Stimulated activated CD8-positive, alpha-beta memory T cell treated with anti-CD3 and anti-CD28 coated beads, Interleukin-12 subunit alpha, Interleukin-12 subunit beta, amount 100 ng/mL, for 24 hours (primary cell): ENCODE results near the gene RIMBP2.

Experiments
- DNase-seq: peaks from one replicate; pipeline ENCODE4 v3.0.0-alpha.2; 2020; ENCODE audit errors: extremely low read depth

RIMBP2 gene

GRCh38 chr12:130463818-130464670 lies 252.1 kb downstream of the RIMBP2 start:
- no peak for DNase-seq

DNA sequence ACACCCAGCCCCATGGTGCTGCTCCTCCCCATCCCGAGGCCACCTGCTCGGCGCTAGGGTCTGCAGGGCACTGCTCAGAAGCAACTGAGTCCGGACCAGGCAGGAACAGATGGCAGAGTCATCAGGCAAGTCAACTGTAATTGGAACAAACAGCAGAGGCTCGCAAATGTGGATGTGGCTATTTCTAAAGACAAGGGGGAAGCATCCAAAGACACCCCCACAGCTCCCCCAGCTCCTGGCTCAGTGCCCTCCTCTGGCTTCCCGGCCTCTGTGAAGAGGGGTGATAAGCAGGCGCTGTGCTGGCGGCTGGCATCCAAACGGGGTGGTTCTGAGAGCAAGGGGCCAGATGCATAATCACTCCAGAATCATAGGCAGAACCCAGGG lies 252.8 kb downstream of the RIMBP2 start:
- no peak for DNase-seq

GRCh38 chr12:130462558-130463274 lies 253.4 kb downstream of the RIMBP2 start:
- no peak for DNase-seq

GRCh38 chr12:130461839-130462557 lies 254.1 kb downstream of the RIMBP2 start:
- no peak for DNase-seq

- DNase-seq, result no peak
Measured at GRCh38 chr12:130461447-130461815, 254.7 kb downstream of the RIMBP2 start.

- no peak for DNase-seq
Measured at GRCh38 chr12:130460611-130461446, 255.3 kb downstream of the RIMBP2 start.

DNA sequence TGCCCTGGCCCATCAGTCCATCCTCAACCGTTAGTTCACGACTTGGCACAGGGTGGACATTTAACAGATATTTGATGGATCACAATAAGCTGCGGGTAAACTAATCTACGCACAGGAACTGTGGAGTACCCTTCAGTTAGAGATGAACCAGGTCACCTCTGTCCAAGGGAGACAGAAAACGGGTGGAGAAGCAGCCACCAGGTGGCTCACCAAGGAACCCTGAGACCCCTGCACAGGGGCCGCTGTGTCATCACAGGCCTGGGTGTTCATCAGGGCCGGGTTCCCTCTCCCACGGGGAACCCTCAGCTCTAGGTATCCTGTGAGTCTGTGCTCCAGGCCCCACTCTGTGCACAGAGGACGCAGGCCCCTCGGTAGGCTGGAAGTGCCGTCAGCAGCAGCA lies 256.2 kb downstream of the RIMBP2 start:
- DNase-seq, result no peak

DNA sequence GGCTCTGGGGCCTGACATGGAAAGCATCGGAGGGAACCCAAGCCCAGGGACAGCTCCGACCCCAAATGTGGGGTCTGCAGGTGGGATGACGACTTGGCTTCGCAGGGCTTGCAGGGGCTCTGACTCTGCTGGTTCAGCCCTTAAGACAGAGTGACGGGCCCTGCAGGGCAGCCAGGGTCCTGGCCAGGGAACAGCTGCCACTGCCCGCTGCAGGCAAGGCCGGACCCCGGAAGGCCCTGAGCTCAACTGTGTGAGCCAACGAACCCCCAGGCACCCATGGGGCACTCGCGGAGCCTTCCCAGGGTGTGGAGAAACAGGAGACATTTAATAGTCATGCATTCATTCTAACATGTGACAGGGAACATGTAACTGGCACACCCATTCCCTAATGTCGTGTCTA lies 257.8 kb downstream of the RIMBP2 start:
- DNase-seq, result no peak

GRCh38 chr12:130457215-130457614 lies 258.9 kb downstream of the RIMBP2 start:
- no peak for DNase-seq

GRCh38 chr12:130456375-130457199 lies 259.5 kb downstream of the RIMBP2 start:
- DNase-seq, result no peak

DNA sequence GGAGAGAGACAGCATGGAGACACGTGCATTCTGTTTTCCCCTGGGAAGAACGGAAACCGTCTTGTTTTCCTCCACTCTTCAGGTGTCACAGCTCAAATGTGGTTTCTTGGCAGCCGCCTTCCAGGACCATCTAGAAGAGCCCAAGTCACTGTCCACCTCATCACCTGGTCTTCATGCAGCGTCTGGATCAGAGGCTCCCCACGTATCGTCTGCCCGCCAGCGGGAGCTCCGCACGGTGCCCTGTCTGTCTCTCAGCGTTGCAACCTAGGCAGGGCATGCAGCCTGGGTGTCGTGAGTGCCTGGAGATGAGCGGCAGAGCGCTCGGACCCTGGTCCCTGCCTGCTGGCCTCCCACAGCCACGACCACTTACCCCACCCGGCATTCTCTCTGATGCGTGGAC lies 260.9 kb downstream of the RIMBP2 start:
- DNase-seq, result no peak

DNA sequence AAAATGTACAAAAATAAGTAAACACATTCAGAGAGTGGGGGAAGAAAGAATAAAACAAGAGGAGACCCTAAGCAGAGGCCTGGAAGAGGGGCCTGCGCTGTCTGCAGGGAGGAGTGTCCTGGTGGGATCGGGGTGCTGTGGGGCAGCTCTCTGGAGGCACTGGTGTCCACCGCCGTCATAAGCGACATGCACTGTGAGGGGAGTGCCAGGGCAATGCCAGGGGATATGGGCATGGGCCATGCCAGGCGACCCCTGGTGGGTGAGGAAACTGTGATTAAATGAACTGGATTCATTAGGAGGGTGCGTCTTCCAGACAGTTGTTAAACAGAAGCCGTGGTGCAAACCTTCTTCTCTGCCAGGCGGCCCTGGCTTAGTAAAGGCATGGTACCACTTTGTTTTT lies 261.8 kb downstream of the RIMBP2 start:
- no peak for DNase-seq

DNA sequence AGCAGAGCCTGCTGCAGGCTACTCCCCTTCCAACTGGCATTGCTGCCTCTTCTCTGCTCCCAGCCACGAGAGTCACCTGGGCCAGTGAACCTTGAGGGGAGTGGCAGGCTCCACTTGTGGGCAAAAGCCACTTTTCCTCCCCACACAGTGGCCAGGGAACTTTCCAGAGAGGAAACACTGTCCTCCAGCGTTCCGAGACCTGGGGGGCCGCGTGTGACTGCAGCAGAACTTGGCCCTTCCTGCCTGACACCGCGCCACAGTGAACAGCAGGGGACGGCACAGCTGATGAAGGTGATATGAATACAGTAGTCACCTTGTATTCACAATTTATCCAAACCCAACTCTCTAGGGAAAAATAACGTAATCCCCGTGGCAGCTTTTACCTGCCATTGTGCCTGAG lies 263.6 kb downstream of the RIMBP2 start:
- no peak for DNase-seq

- DNase-seq, result no peak
Measured at GRCh38 chr12:130451001-130451930, 264.8 kb downstream of the RIMBP2 start.

- no peak for DNase-seq
Measured at GRCh38 chr12:130449291-130449690, 266.8 kb downstream of the RIMBP2 start.

DNA sequence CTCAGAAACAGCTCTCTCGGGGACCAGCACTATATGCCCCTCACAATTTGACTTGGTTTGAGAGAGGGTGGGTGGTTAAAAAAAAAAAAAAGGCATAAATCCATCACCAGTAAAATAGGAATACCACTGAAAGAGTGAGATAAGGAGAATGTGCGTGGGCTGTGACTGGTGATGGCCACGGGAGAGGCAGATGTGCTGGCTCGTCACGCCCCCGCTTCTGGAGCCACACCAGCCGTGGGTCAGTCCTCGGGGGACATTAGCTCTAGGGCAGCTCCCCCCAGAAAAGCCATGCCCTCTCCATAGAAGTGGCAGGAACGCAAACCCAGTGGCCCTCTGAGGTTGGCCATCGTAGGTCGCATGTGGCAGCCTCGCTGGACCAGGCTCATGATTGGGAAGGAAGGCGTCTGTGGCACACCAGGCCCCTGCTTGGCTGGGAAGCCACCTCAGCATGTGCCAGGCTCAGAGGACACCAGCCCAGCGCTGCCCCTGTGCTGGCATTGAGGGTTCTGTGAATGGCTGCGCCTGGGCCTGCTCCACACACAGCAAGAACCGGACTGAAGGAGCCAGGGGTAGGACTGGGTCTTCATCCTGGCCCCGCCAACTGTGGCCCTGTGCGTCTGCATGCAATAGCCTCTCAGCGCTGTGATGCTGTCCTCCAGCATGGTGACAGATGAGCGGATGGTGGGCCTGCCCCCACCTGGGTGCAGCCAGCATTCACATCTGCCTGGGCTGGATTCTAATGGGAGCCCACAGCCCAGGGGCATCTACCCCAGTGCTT lies 267.9 kb downstream of the RIMBP2 start:
- no peak for DNase-seq

GRCh38 chr12:130447655-130447965 lies 268.5 kb downstream of the RIMBP2 start:
- DNase-seq, result no peak

DNA sequence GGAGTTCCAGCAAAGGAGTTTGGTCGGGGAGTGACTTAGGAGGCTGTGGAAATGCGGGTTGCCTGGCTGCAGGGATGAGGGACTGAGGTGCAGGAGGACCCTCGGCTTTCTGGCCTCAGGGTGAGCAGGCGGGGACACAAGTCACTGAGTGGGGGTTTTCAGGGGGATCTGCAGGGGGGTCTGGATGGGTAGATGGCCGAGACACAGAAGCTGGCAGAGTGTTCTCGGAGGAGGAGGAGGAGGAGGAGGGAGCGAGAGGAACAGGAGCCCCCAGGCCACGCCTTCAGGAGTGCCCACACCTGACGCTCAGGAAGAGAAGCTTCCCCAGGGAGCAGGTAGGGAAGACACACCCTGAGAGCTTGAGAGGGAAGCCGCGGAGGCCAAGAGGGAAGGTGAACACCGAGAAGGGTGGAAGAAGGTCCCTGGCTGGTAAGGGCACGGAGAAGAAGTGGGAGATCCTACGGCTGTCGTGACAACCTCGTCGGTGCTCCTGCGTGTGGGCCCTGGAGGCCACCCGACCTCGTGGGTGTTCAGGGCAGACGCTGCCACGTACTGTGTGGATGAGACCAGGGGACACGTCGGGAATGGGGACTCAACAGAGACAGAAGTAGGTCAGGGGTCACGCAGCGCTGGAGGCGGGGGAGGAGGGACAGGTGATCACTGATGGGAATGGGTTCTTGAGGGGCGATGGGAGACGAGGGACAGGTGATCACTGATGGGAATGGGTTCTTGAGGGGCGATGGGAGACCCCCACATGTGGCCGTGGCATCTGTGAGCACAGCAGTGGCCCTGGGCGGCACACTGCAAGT lies 269.0 kb downstream of the RIMBP2 start:
- no peak for DNase-seq
